ENCODE measurements around the gene SACS.
"Not testable (repeated sequence)": the region's sequence is repeated elsewhere in the genome, so short reads cannot be mapped to it uniquely, and the experiment has no call there.

The SACS gene

GRCh38 chr13:23320926-23321534 is 112.5 kb downstream of the SACS start:
- H3K4me3 ChIP-seq (replicated peaks in 1 of 2; ENCODE audit: low read depth in 2 of 2, low read length in 2 of 2) = no peak overlapping the region
- TF ChIP-seq CTCF (IDR thresholded peaks at IDR 0.05; ENCODE audit: low read depth, low read length) = no peak
- no peak for DNase-seq (ENCODE audit: low read depth in 2 of 2)

GRCh38 chr13:23319883-23320224 is 113.6 kb downstream of the SACS start:
- no peak overlapping the region for H3K4me3 ChIP-seq (replicated peaks in 1 of 2; ENCODE audit: low read depth in 2 of 2, low read length in 2 of 2)
- no peak for TF ChIP-seq CTCF (IDR thresholded peaks at IDR 0.05; ENCODE audit: low read depth, low read length)
- DNase-seq (ENCODE audit: low read depth in 2 of 2) = no peak

- H3K4me3 ChIP-seq (replicated peaks in 1 of 2; ENCODE audit: low read depth in 2 of 2, low read length in 2 of 2); DNase-seq (ENCODE audit: low read depth in 2 of 2): not testable (repeated sequence)
These were observed 118.7 kb downstream of the SACS start for GRCh38 chr13:23314837-23315236.

GRCh38 chr13:23292586-23292985 is 140.9 kb downstream of the SACS start:
- H3K4me3 ChIP-seq (replicated peaks in 1 of 2; ENCODE audit: low read depth in 2 of 2, low read length in 2 of 2) = no peak overlapping the region
- no peak for TF ChIP-seq CTCF (IDR thresholded peaks at IDR 0.05; ENCODE audit: low read depth, low read length)
- DNase-seq (ENCODE audit: low read depth in 2 of 2) = peak; percentile 32 to 54

- DNase-seq (ENCODE audit: low read depth in 2 of 2) = peak; percentile 70 to 81
- TF ChIP-seq CTCF (IDR thresholded peaks at IDR 0.05; ENCODE audit: low read depth, low read length) = no peak
- H3K4me3 ChIP-seq (replicated peaks in 1 of 2; ENCODE audit: low read depth in 2 of 2, low read length in 2 of 2) = no peak overlapping the region
These were observed 143.6 kb downstream of the SACS start for GRCh38 chr13:23289917-23290357.

- H3K4me3 ChIP-seq (replicated peaks in 1 of 2; ENCODE audit: low read depth in 2 of 2, low read length in 2 of 2) = no peak overlapping the region
These were observed 144.5 kb downstream of the SACS start for GRCh38 chr13:23288995-23289394.

GRCh38 chr13:23288564-23288963 is 144.9 kb downstream of the SACS start:
- DNase-seq (ENCODE audit: low read depth in 2 of 2) = peak in 1 of 2 donors; percentile 7
- no peak overlapping the region for H3K4me3 ChIP-seq (replicated peaks in 1 of 2; ENCODE audit: low read depth in 2 of 2, low read length in 2 of 2)
- TF ChIP-seq CTCF (IDR thresholded peaks at IDR 0.05; ENCODE audit: low read depth, low read length) = no peak

More at GRCh38 chr13:23288995-23289394, 144.5 kb downstream of the SACS start:
- no peak for DNase-seq (ENCODE audit: low read depth in 2 of 2)
- TF ChIP-seq CTCF (IDR thresholded peaks at IDR 0.05; ENCODE audit: low read depth, low read length) = no peak

Data from cardiac fibroblast (primary cell).